ENCODE data around the gene C19orf33.
"Not testable (repeated sequence)": the region's sequence is repeated elsewhere in the genome, so short reads cannot be mapped to it uniquely, and the experiment has no call there.

The C19orf33 gene

DNA sequence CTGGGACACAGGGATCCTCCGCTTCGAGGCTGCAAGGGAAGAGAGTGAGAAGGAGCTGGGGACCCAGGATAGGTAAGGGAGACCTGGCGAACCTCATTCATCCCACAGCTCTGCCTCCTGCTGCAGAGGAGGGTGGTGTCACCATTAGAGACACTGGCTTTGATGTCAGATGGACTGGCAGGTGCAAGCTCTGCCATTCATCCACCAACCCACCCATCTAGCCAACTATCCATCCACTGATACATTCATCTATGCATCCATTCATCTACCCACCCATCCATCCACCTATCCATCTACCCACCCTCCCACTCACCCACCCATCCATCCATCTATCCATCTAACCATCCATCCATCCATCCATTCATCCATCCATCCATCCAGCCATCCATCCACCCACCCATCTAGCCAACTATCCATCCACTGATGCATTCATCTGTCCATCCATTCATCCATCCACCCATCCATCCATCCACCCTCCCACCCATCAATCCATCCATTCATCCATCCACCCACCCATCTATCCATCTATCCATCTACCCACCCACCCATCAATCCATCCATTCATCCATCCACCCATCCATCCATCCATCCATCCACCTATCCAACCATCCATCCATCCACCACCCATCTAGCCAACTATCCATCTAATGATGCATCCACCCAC is 5.7 kb downstream of the C19orf33 start:
- no peak for DNase-seq

DNA sequence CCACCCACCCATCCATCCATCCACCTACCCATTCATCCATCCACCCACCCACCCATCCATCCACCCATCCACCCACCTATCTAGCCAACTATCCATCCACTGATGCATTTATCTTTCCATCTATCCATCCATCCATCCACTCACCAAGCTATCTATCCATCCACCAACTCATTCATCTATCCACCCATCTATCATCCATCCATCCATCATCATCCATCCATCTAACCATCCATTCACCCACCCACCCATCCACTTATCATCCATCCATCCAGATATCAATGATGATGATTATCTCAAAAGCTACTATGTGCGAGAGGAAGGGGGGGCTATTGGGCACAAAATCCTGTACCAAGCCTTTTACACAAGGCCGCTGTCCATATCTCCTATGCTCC is 6.2 kb downstream of the C19orf33 start:
- no peak for DNase-seq

DNA sequence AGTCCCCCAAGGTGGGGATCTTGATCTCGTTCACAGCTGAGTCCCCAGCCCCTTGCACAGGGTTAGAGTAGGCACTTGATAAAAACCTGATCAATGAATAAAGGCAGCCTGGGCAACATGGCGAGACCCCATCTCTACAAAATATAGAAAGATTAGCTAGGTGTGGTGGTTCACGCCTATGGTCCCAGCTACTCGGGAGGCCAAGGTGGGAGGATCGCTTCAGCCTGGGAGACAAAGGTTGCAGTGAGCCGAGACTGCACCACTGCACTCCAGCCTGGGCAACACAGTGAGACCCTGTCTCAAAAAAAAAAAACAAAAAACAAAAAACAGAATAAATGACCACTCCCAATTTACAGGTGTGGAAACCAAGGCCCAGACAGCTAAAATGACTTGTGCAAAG is 6.9 kb downstream of the C19orf33 start:
- DNase-seq = no peak

DNA sequence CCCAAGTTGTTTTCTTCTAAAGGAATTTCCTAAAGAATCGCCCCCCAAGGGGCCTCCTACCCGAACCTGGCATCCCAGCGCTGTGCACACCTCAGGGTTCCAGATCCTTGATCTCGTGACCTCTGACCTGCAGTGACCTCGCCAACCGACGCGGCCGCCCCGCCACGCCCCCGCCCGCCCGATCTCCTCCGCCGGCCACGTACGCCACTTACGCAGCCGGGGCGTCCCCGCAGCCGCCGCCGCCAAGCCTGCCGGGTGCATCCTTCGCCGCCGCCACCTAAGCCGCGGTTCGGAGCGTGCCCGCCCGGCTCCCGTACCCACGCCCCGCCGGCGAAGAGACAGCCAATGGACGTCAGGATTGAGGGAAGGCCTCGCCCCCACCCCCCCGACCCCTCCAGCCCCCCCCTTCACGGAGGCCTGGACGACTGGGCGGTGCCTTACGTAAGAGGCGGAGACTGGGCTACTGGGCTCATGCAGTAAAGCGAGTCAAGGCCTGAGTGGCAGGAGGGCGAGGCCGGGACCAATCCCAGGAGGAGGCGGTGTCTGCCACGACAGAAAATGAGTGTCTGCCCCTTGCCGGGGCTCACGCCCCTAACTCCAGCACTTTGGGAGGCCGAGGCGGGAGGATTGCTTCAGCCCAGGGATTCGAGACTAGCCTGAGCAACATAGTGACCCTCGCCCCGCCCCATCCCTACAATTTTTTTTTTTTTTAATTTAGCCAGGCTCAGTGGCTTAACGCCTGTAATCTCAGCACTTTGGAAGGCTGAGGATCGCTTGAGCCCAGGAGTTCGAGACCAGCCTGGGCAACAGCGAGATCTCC is 11.8 kb downstream of the C19orf33 start, which contains the start of gene YIF1B:
Gene YIF1B, minus strand, starts transcription at position 291 of the 820 bp plus-strand sequence. Its CDS starts 30 bp downstream, at position 261.
- peak; percentile 98 for DNase-seq

DNA sequence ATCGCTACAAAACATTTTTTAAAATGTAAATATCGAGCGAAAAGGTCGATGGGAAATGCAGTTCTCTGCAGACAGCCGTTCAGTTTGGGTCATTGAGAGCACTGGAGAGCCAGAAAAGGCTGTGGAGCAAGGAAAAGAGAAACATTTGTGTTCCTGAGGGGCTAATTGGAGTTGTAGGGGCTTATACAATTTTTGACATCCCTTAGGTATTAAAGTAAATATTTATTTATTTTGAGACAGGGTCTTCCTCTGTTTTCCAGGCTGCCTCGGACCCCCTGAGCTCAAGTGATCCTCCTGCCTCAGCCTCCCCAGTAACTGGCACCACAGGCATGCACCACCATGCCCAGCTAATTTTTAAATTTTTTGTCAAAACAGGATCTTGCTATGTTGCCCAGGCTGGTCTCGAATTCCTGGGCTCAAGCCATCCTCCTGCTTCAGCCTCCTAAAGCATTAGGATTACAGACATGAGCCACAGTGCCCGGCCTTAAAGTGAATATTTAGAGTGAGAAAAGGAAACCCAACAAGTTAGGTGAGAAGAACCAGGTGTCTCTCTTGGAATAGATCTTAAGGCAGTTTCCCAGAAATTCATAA is 12.5 kb downstream of the C19orf33 start:
- DNase-seq = no peak

DNA sequence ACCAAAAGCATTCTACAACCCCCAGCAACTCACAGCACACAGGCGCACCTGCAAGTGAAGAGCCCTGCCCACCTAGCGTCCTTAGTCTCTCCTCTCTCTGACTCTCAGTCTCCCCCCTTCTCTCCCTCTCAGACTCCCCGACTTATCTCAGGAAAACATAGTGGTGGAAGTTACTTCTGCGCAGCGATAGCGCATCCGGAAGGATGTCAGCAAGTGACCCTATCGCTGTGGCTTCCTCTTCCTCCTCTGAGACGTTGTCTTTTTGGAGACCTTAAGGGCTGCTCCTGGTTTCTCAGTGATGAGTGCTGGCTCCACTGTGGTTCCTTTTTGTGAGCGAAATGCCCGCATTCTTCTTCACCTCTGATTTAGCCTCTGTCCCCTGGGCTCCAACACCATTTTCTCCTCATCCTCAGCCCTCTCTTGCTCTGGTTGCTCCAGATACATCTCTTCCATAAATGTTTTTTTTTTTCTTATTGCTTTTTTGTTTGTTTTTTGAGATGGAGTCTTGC is 13.1 kb downstream of the C19orf33 start:
- no peak for DNase-seq

DNA sequence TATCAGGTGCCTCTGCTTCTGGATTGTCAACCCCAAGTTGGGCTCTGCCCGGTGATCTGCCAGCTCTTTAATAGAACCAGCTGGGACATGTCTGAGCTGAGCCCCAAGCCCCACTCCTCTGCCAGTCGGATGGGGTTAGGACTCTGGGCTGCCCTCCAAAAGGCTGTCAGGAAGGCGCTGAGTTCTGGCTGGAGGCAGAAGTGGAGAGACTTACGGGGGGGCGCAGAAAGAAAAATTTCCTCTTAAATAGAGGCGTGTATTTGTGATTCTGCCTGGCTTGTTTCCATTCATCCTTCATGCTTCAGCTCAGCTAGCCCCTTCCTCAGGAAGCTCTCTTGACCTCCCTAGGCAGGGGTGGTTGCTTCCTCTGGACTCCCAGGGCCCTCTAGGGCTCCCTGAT is 14.6 kb downstream of the C19orf33 start:
- no peak for DNase-seq

DNA sequence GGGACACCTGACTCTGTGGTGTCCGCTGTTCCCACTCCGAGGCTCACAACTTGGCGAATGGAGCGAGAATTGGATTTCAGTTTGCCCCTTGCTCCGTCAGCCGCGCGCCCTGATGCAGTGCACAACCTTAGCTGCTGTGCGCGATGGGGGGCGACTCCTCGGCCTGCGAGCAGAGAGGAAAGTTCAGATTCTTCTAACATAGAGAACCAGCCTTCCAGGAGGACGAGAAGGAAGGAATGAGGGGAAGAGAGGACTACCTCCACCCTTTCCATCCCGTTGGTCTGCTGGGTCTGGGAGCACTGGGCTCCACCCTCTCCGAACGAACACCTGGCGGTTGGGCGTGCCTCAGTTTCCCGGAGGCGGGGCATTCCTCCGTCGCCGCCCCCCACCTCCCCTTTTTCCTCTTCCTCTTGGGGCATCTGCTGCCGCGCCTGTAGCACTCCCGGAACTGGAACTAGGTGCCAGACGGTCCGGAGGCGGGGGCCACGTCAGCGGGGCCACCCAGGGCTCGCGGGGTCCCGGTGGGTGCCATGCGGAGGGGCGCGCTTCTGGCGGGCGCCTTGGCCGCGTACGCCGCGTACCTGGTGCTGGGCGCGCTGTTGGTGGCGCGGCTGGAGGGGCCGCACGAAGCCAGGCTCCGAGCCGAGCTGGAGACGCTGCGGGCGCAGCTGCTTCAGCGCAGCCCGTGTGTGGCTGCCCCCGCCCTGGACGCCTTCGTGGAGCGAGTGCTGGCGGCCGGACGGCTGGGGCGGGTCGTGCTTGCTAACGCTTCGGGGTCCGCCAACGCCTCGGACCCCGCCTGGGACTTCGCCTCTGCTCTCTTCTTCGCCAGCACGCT is 15.6 kb downstream of the C19orf33 start, which contains the start of gene KCNK6:
Gene KCNK6, plus strand, starts transcription at position 425 of the 838 bp plus-strand sequence. Its CDS starts 106 bp downstream, at position 531.
- DNase-seq = peak; percentile 70

DNA sequence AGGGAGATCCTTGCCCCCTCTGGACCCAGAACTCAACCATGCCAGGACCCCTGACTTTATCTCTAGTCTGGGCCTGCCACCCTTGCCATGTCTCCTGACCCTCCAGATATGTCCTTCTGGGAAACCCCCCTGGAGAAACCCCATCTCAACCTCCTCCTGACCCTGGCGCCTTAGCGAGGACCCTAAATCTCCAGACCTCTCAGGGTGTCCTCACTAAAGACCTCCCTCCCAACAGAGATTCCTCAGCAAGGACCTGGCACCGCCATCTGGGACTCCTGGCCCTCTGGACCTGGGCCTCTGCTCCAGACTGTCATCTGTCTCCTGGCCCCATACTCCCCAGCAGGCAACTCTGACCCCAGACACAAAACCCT is 16.9 kb downstream of the C19orf33 start:
- DNase-seq = no peak

DNA sequence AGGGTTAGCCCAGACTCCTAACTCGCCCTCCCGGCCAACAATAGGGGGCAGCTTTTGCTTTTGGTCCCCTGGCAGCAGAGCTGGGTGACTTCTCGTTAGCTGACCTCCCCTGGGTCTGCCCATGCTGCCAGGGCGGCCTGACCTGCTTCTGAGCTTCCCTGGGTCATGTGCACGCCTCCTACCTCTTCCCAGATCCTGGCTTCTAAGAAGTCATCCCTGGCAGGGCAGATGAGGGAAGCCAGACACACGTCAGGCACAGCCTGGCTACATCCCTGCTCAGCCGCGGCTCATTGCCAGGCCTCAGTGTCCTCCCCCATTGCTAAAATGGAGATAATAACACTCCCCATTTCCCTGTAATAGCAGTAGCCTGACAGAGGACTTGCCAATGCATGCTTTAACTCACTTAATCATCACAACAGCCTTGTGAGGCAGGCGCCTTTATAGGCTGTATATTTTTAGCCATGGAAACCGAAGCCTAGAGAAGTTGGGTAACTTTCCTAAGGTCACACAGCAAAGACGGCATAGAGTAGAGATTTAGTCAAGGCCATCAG is 17.7 kb downstream of the C19orf33 start:
- no peak for DNase-seq

DNA sequence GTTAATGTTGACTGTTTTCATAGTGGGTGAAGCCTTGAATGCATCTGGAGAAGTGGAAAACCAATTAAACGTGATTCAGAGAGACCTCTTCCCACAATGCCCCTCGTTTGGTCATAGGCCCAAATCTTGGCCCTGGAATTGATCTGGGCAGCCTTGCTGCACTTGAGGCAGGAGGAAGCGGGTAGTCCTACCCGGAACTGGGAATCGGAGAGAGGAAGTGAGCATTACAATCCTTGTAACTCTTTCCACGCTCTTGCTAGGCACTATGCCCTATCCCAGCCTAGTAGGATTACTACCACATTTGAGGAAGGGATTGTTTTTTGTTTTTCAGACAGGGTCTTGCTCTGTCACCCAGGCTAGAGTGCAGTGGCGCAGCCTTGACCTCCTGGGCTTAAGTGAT is 19.2 kb downstream of the C19orf33 start:
- DNase-seq = no peak

DNA sequence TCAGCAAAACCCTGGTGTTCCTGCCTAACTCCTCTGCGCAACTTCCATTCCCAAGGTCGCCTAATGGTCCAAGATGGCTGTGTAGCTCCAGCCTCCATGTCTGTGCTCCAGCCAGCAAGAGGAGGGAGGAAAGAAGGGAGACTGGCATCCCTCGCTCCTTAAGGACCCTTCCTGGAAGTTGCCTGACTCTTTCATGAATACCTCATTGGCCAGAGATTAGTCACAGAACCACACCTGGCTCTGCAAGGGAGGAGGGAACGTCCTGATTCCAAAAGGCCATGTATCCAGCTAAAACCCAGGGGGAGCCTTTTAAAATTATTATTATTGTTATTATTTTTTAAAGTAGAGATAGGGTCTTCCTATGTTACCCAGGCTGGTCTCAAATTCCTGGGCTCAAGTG is 20.4 kb downstream of the C19orf33 start:
- DNase-seq = no peak

DNA sequence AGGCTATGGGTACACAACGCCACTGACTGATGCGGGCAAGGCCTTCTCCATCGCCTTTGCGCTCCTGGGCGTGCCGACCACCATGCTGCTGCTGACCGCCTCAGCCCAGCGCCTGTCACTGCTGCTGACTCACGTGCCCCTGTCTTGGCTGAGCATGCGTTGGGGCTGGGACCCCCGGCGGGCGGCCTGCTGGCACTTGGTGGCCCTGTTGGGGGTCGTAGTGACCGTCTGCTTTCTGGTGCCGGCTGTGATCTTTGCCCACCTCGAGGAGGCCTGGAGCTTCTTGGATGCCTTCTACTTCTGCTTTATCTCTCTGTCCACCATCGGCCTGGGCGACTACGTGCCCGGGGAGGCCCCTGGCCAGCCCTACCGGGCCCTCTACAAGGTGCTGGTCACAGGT is 22.5 kb downstream of the C19orf33 start:
- no peak for DNase-seq

DNA sequence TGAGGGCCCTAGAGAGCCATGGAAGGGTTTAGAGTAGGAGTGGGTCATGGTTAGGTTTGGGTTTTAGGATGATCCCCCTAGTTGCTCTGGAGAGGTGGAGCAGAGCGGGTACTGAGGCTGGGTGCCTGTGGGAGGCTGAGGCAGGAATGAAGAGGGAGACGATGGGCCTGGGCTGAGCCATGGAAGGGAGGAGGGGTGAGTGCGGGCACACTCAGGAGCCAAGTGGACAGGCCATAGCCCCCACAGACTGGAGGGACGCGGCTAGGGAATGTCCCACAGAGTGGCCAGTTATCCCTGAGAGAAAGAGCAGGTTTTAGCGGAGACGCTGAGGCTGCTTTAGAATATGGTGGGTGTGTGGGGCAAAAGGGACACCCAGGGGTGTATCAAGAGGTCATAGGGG is 25.6 kb downstream of the C19orf33 start:
- DNase-seq = no peak

DNA sequence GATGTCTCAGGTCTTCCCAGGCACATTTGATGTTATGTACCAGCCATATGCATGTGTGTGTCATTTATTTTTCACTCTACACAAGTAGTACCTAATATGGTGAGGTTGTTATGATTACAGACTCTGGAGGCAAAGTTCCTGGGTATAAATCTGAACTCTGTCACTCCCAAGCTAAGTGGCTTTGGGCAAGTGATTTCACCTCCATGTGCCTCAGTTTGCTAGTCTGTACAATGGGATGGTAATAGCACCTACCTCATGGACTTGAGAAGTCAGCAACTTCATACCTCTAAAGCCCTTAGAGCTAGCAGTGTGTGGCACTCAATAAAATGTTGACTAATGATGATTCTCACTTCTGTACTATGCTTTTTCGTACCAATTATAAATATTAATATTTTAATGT is 27.7 kb downstream of the C19orf33 start:
- no peak for DNase-seq

DNA sequence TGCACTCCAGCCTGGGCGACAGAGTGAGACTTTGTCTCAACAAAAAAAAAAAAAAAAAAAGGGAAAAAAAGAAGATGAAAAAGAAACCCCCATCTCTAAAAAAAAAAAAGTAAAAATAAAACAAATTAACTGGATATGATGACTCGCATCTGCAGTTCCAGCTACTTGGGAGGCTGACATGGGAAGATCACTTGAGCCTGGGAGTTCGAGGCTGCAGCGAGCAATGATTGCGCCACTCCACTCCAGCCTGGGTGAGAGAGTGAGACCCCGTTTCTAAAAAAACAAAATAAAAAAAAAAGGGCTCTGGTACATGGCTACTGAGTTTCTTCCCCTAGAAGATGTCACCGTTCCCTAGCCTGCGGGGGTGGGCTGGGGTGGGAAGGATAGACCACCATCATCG is 29.2 kb downstream of the C19orf33 start:
- DNase-seq = no peak

DNA sequence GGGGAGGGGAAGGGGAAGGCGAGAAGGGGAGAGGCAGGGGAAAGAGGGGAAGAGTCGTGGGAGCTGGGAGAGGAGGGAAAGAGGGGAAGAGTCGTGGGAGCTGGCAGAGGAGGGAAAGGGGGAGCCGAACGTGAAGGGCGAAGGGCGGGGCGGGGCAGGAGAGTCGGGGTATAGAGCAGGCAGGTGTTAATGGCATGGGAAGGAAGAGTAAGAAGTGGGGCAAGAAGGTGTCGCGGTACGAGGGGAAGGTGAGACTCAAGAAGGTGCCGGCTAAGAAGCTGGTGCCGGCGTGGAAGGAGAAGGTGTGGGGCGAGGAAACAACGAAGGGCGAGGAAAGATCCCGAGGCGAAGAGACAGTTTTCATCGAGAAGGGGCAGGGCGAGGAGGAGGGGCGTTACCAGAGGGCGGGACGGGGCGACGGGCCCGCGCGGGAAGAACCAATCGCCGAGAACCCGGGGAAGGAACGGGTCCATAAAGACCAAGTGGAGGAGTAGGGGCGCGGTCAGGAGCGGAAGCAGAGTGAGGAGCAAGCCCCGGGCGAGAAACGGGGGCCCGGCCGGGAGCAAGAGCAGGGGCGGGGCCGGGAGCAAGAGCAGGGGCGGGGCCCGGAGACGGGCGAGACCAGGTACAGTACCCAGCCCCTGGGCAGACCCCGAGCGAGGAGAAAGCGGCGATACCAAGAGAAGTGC is 32.0 kb downstream of the C19orf33 start:
- DNase-seq = peak; percentile 97

DNA sequence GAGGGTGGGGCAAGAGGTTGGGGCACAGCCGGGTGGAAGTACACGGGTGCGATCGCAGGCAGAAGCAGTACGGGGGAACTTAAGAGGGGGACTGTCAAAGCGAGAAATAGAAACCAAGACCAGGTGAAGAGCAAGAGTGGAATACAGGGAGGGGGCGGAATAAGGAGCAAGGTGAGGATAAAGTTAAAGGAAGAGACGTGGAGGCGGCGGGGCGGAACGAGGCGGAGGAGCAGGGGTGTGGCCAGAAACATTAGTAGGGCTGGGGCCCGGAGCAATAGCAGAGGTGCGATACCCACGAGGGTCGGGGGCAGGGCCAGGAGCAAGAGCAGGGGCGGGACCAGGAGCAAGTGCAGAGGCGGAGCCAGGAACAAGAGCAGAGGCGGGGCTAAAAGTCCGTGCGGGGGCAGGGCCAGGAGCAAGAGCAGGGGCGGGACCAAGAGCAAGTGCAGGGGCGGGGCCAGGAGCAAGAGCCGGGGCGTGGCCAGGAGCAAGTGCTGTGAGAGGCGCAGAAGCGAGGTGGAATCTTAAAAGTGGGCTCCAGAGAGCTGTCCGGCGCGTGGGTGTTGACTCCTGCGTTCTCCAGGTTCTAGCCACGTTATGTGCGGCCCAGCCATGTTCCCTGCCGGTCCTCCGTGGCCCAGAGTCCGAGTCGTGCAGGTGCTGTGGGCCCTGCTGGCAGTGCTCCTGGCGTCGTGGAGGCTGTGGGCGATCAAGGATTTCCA is 32.7 kb downstream of the C19orf33 start:
- peak; percentile 97 for DNase-seq

DNA sequence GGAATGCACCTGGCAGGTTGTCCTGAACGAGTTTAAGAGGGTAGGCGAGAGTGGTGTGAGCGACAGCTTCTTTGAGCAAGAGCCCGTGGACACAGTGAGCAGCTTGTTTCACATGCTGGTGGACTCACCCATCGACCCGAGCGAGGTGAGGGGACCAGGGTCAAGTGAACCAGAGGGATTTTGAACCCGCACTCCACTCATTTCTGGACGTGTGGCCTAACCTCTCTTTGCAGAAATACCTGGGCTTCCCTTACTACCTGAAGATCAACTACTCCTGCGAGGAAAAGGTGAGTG is 33.3 kb downstream of the C19orf33 start:
- DNase-seq = no peak

DNA sequence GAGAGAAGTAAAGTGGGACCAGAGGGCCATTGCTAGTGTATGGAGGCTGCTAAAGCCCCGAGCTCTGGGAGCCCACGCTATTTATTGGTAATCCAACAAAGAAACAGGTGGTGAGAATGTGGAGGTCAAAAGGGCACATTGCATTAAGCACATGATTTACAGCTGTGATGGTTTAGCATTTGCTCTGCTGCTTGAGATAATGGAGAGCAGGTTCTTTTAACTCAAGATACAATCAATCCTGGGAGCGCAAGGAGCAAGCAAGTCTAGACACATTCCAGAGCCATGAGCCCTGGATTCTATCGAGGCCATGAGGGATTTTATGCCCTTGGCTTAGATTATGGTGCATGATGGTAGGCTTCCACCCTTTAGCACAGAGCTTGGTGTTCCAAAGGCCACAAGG is 35.0 kb downstream of the C19orf33 start:
- DNase-seq = not testable (repeated sequence)

DNA sequence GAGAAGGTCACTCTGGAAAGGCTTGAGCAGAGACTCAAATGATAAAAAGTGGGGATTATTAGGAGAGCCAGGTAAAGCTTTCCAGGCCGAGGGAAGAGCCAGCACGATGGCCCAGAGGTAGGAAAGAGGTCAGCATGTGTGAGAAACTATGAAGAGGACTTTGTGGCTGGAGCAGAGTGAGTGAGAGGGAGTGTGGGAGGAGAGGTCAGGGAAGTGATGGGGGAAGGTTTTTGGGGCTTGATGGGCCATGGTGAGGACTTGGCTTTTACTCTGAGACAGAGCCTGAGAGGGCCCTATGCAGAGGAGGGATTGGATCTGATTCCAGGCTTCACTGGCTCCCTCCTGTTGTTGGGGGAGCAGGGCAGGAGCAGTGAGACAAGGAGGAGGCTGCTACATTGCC is 36.9 kb downstream of the C19orf33 start:
- DNase-seq = no peak

Data from eye (tissue), 1 donor.